Measurements from ENCODE around the gene DNAJC22.
A peak's percentile ranks its signal among the peaks of the same experiment; 100 is the strongest.
"Not testable (repeated sequence)": the region's sequence is repeated elsewhere in the genome, so short reads cannot be mapped to it uniquely, and the experiment has no call there.

The DNAJC22 gene

GRCh38 chr12:49331380-49332222, 15.1 kb upstream of the DNAJC22 start:
- DNase-seq (ENCODE audit: low read depth): peak; percentile 77

DNA sequence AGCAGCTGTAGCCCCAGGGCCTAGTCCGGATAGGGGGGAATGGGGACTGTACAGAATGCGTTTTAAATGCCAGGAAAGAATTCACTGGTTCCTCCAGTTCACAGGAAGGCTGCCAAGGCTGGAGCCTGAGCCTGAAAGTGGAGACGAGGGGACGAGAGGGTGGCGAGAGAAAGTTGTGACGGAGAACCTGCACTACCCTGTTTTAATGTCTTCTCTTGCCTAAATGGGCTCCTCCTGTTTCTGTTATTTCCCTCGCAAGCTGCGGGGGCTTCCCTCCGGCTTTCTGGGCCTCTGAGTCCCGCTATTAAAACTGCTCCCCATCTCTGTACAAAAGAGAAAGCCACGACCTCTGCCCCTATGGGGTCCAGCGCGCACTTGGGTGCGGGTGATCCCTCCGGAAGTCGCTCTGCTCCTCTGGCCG, 14.2 kb upstream of the DNAJC22 start:
- DNase-seq (ENCODE audit: low read depth): no peak

GRCh38 chr12:49332891-49333371, 13.8 kb upstream of the DNAJC22 start:
- no peak for DNase-seq (ENCODE audit: low read depth)

- not testable (repeated sequence) for DNase-seq (ENCODE audit: low read depth)
Observed at GRCh38 chr12:49333778-49334177, 12.9 kb upstream of the DNAJC22 start.

DNA sequence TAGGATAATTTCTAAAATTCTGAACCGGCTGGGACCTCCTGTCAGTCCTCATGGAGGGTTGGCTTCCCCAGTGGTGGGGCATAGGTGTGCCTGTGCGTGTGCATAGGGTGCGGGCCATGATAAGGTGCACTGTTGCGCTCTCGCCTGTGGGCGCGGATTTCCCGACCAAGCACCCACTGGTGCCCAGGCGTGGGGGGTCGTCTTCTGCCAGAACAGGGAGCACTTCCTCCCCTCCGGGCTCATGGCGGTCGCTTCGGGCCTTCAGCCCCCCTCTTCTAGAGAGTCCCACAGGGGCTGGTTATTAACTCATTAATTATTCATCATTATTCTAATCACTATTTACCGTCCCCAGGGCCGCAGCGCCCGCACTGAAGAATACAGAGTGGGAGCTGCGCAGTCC, 12.5 kb upstream of the DNAJC22 start:
- no peak for DNase-seq (ENCODE audit: low read depth)

DNA sequence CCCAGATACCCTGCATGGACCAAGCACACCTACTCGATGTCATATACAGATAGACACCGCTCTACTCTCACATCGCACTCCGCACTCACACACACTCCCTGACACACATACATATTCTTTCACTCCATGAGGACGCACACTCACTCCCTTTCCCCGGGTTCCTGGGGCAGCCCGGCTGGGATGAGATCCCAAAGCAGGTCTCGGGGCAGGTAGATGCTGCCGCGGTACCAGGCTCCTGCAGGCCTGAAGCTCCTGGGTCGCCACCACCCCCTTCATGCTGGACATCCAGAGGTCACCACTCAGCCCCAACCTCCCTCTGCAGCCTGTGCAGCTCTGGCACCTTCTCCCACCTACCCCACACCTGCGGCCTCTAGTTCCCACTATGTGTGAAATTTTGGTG, 12.0 kb upstream of the DNAJC22 start:
- no peak for DNase-seq (ENCODE audit: low read depth)

- DNase-seq (ENCODE audit: low read depth): no peak
Observed at GRCh38 chr12:49335118-49335954, 11.4 kb upstream of the DNAJC22 start.

DNA sequence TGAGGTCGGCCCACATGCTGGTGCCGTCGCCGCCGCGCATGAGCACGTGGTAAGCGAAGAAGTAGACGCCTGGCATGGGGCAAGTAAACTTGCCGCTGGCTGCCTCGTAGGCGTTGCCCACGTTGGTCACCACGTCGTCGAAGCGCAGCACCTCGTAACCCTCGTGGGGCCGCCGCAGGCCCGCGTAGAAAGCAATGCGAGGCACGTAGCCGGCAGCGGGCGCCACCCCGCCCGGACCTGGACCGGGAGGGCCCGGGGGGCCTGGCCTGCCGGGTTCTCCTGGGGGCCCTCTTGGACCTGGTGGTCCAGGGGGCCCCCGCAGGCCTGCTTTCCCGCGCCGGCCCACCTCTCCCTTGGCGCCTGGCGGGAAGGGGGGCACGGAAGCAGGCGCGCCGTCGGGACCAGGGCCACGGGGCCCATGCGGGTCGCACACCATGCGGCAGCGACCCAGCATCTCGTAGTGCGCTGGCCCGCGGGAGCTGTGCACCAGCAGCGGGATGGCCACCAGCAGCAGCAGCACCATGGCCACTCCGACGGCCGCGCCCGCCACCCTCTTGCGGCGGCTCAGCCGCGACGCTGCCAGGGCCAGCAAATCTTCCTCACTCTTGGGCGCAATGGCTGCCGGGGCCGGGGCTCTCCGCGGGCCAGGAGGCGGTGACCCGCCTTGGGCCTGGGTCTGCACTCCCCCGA, 10.6 kb upstream of the DNAJC22 start:
- no peak for DNase-seq (ENCODE audit: low read depth)

- DNase-seq (ENCODE audit: low read depth): peak; percentile 40
Observed at GRCh38 chr12:49336645-49337584, 9.8 kb upstream of the DNAJC22 start, which contains the start of gene C1QL4. Gene C1QL4, minus strand, starts transcription at chr12:49337188. Its CDS starts 711 bp downstream, at chr12:49336477.

- DNase-seq (ENCODE audit: low read depth): no peak
Observed at GRCh38 chr12:49338830-49339463, 7.7 kb upstream of the DNAJC22 start.

DNA sequence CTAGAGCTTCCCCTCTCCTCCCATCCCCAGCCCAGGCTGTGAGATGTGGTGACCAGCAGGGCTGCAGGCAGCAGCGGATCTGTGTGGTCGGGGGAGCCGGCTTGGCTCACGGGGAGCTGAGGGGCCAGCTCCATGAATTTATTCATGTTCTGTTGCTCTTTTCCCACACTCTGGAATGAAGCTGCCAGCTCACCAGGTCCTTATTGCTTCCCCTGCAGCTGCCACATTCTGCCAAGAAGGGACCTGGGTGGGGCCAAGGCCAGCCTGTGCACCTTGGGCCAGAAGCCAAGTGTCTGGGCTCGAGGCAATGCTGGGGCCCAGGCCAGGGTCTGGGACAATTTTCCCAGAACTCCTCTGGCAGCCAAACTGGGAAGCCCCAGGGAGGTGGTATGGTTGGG, 7.2 kb upstream of the DNAJC22 start:
- no peak for DNase-seq (ENCODE audit: low read depth)

DNA sequence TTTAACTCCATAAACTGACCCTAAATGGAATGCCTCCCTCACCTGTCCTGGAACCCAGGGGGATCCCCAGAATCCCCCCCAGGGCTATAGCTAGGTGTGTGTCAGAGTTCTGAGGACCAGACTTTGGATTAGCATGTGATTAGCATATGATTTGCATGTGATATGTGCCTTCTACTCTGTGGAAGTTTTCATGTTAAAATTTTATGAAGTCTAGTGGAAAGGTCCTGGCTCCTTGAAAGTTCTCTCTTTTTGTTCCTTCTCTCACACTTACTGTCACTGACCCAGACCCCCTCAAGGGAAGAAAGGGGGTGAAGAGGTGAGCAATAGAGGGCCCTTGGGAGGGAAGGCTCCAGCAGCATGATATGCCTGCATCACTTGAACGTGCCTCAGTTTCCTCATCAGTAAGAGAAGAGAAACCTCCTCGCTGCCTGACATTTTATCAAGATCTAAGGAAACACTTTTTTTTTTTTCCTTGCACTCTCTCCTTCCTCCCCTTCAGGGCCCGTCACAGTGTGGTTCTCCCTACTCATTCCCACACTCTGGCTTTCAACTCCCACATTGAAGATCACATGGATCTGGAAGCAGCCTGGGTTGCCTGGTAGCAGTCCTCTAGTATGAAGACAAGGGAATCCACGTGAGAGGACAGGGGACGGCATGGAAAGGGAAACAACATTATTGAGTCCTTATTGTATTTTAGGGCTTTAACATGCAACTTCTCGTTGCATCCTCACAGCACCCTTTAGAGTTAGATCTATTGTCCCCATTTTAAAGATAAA, 6.4 kb upstream of the DNAJC22 start:
- peak; percentile 54 for DNase-seq (ENCODE audit: low read depth)

DNA sequence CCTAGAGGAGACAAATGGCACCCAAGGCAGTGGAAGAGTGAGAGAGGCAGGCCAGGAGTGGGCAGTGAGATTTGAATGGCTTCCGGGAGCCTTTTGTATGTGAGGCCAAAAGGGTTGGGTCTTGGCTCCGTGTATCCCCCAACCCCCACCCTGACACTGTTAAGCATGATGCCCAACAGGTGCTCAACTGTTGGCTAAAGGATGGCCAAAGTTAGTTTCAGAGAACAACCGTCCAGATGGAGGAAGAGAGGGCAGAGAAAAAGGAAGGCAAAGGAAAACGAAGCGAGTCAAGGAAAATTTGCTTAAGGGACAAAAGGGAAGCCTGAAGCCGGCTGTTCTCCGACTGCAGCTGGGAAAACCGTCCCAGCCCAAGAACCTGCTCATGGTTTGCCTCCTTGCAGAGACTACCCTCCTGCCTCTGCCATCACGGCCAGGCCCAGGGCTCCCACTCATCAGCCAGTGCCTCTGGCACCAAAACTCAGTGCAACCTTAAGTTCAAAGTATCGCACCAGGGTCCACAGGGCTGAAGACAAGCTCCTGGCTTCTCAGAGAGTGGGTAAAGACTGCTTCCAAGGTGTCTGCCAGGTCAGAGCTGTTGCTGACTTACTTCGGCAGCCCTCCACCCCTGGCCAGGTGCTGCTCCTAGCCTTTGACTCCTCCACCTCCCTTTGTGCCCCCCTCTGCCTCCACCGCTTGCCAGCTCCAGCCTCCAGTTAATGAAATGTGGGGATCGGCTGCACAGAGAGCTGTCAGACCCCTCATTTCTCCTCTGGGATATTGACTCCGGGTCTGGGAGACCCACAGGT, 5.5 kb upstream of the DNAJC22 start:
- DNase-seq (ENCODE audit: low read depth): no peak

DNA sequence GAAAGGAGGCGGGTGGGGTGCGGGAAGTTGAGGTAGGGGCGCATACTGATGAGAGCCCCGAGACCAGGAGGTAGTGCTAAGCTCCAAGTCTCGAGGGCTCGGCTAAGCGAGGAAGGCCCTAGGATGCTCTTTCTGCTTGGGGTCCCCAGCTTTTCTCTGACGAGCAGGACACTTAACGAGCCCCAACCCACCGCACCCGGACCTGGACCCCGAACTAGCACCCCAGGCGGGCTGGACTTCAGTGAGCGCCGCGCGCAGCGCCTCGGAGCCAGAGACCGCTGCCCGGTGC, 5.0 kb upstream of the DNAJC22 start:
- DNase-seq (ENCODE audit: low read depth): no peak

DNA sequence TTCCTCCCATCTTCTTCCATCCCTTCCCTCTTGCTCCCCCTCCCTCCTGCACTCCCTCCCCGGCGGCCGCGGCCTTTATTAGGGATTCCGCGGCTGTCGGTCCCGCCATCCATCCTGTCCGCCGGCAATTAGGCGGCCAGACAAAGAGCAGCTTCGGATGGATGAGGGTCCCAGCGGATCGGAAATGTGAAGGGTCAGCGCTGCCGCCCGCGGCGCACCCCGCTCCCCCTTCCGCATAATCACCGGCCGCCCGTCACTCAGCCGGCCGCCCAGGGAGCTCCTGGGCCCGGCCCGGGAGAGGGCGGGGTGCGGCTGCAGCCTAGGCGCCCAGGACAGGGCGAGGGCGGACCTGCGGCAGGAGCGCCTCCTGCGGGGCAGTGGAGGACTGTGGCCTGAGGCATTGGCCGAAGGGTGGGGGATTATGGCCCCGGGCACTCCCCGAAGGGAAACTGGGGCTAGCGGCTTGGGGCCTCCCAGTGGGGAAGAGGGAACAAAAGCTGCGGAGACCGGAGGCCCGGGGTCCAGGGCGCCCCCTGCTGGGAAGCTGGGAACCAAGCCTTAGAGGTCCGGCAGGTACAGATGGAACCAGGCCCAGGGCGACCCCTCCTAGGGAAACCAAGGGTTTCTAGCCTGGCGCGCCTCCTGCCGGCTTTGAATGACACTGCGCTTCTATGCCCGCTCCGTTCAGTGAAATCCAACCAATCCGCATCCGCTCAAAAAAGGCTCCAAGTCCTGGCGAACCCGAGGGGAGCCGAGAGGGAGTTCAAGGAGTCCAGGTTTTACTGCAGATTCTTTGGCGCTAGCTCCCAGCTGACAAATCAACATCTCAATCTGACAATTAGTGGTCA, 4.4 kb upstream of the DNAJC22 start:
- peak; percentile 58 for DNase-seq (ENCODE audit: low read depth)

DNA sequence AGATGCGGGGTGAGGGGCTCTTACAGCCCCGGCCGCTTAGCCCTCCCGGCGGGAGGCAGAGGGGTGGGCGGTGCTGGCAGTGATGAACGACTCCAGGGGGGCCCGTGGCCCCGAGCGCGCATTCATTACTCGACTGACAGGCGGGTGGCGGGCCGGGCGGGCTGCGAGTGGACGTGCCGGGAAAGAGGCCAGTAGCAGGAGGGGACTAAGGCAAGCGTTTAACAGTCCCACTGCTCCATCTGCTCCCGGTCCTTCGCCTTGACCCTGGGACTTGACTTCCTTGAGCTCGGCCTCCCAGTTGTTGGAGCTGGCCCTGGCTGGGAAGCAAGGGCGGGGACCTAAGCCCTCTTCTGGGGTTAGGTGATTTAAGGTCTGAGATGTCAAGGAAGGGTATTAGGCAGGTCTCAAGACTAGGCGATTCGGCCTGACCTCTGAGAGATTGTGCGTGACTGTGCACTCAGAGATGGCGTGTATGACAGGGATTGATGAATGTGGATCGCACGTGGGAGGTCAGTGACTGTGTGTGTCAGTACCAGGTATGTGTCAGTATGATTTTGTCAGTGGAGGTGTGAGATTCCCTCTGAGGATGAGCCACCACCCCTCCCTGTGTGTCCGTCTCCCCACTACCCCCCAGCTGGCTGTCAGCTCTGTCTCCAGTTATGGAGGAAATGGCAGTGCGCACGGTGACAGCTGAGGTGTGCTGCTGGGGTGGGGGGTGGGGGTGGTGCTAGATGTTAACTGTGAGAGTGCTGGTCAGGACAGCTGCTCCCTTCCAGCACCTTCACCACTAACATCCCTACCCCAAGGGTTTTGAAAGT, 3.6 kb upstream of the DNAJC22 start:
- DNase-seq (ENCODE audit: low read depth): peak; percentile 37

GRCh38 chr12:49344486-49345050, 2.1 kb upstream of the DNAJC22 start:
- DNase-seq (ENCODE audit: low read depth): no peak

All from amniotic epithelial cell (primary cell).